HEK293 (cell line): ENCODE results near the gene CBX3.

ENCODE experiments used
- CTCF ChIA-PET: fragments of 350-600 bp; formaldehyde crosslinking; extraction: SDS; loops from one replicate; lab custom pipeline; 2021; ENCODE audit warnings: antibody characterized with exemption; lab: Yijun Ruan, JAX
- POLR2A ChIA-PET: fragments of 300-600 bp; formaldehyde crosslinking; extraction: SDS; loops from one replicate; lab custom pipeline; 2020; ENCODE audit warnings: antibody characterized with exemption, inconsistent platforms; lab: Yijun Ruan, JAX
- H3K27ac ChIP-seq: fragments of 200-500 bp; sonication (Bioruptor generic); 2 replicates; pipeline ENCODE4 v1.5.1; 2014; ENCODE audit warnings: low read depth, low read length, control low read depth, inconsistent platforms; ENCODE audit errors: extremely low read depth
- H3K36me3 ChIP-seq, 2 experiments: fragments of 200-500 bp in 1 of 2; sonication (Bioruptor generic) in 1 of 2; 1 replicate in 1 of 2; 2 replicates in 1 of 2; pipeline ENCODE4 v1.5.1; 2014 to 2017; ENCODE audit warnings: inconsistent platforms in 2 of 2, low read length in 2 of 2; ENCODE audit not compliant: control insufficient read depth in 2 of 2, insufficient read depth in 1 of 2
- H3K4me1 ChIP-seq: fragments of 200-500 bp; sonication (Bioruptor generic); 2 replicates; pipeline ENCODE4 v1.5.1; 2014; ENCODE audit warnings: mild to moderate bottlenecking, low read length, inconsistent platforms; ENCODE audit not compliant: control insufficient read depth, insufficient read depth
- H3K4me3 ChIP-seq: 2 replicates; pipeline ENCODE4 v1.5.1; 2011; ENCODE audit warnings: low read depth, mild to moderate bottlenecking, control low read depth, low read length, moderate library complexity
- H3K9me3 ChIP-seq: fragments of 200-500 bp; sonication (Bioruptor generic); 2 replicates; pipeline ENCODE4 v1.5.1; 2014; ENCODE audit warnings: low read depth, low read length, inconsistent platforms; ENCODE audit not compliant: control insufficient read depth, insufficient read depth
- FEZF1 ChIP-seq: fragments of 450-650 bp; formaldehyde crosslinking; IDR thresholded peaks from 2 replicates; pipeline ENCODE4 v1.5.1; 2016; ENCODE audit warnings: missing biosample characterization, missing genetic modification characterization
- GLI4 ChIP-seq: fragments of 450-650 bp; formaldehyde crosslinking; IDR thresholded peaks from 2 replicates; pipeline ENCODE4 v1.5.1; 2016; ENCODE audit warnings: missing biosample characterization, missing genetic modification characterization
- HOXC10 ChIP-seq: sonication (generic); formaldehyde crosslinking; IDR thresholded peaks from 2 replicates; pipeline ENCODE4 v1.8.1; 2023; ENCODE audit warnings: mild to moderate bottlenecking, missing genetic modification reagents
- KLF16 ChIP-seq: fragments of 450-650 bp; formaldehyde crosslinking; IDR thresholded peaks from 2 replicates; pipeline ENCODE4 v1.5.1; 2017; ENCODE audit warnings: missing biosample characterization, missing genetic modification characterization
- MYNN ChIP-seq: fragments of 450-650 bp; formaldehyde crosslinking; IDR thresholded peaks from 2 replicates; pipeline ENCODE4 v1.5.1; 2016; ENCODE audit warnings: missing biosample characterization, missing genetic modification characterization, borderline replicate concordance
- RBAK ChIP-seq: fragments of 450-650 bp; formaldehyde crosslinking; IDR thresholded peaks from 2 replicates; pipeline ENCODE4 v1.5.1; 2016; ENCODE audit warnings: missing biosample characterization, missing genetic modification characterization
- REPIN1 ChIP-seq: fragments of 450-650 bp; formaldehyde crosslinking; IDR thresholded peaks from 2 replicates; pipeline ENCODE4 v1.5.1; 2017; ENCODE audit warnings: missing biosample characterization, missing genetic modification characterization, low read depth
- ZBTB1 ChIP-seq: fragments of 450-650 bp; formaldehyde crosslinking; IDR thresholded peaks from 2 replicates; pipeline ENCODE4 v1.5.1; 2016; ENCODE audit warnings: missing biosample characterization, missing genetic modification characterization
- ZBTB7A ChIP-seq: fragments of 450-650 bp; formaldehyde crosslinking; IDR thresholded peaks from 2 replicates; pipeline ENCODE4 v1.5.1; 2016; ENCODE audit warnings: low read depth, missing biosample characterization, missing genetic modification characterization
- ZBTB8A ChIP-seq: fragments of 450-650 bp; formaldehyde crosslinking; IDR thresholded peaks from 2 replicates; pipeline ENCODE4 v1.5.1; 2016; ENCODE audit warnings: missing biosample characterization, missing genetic modification characterization
- ZFP37 ChIP-seq: fragments of 450-650 bp; formaldehyde crosslinking; IDR thresholded peaks from 2 replicates; pipeline ENCODE4 v1.5.1; 2016; ENCODE audit warnings: missing biosample characterization, missing genetic modification characterization
- ZNF112 ChIP-seq: fragments of 450-650 bp; formaldehyde crosslinking; IDR thresholded peaks from 2 replicates; pipeline ENCODE4 v1.5.0; 2017; ENCODE audit warnings: missing biosample characterization, missing genetic modification characterization
- ZNF174 ChIP-seq: fragments of 450-650 bp; formaldehyde crosslinking; IDR thresholded peaks from 2 replicates; pipeline ENCODE4 v1.5.0; 2017; ENCODE audit warnings: missing biosample characterization, mild to moderate bottlenecking, missing genetic modification characterization
- ZNF175 ChIP-seq: fragments of 450-650 bp; formaldehyde crosslinking; IDR thresholded peaks from 2 replicates; pipeline ENCODE4 v1.5.1; 2016; ENCODE audit warnings: missing biosample characterization, missing genetic modification characterization
- ZNF214 ChIP-seq: fragments of 450-650 bp; formaldehyde crosslinking; IDR thresholded peaks from 2 replicates; pipeline ENCODE4 v1.5.1; 2017; ENCODE audit warnings: missing biosample characterization, mild to moderate bottlenecking, missing genetic modification characterization, borderline replicate concordance
- ZNF350 ChIP-seq: fragments of 450-650 bp; formaldehyde crosslinking; IDR thresholded peaks from 2 replicates; pipeline ENCODE4 v1.5.0; 2017; ENCODE audit warnings: missing biosample characterization, mild to moderate bottlenecking, missing genetic modification characterization
- ZNF404 ChIP-seq: fragments of 450-650 bp; formaldehyde crosslinking; IDR thresholded peaks from 2 replicates; pipeline ENCODE4 v1.5.1; 2017; ENCODE audit warnings: missing biosample characterization, missing genetic modification characterization
- ZNF416 ChIP-seq: fragments of 450-650 bp; formaldehyde crosslinking; IDR thresholded peaks from 2 replicates; pipeline ENCODE4 v1.5.1; 2016; ENCODE audit warnings: missing biosample characterization, missing genetic modification characterization
- ZNF510 ChIP-seq: fragments of 450-650 bp; formaldehyde crosslinking; IDR thresholded peaks from 2 replicates; pipeline ENCODE4 v1.5.1; 2018; ENCODE audit warnings: mild to moderate bottlenecking, missing genetic modification characterization, missing biosample characterization; ENCODE audit not compliant: insufficient replicate concordance
- ZNF600 ChIP-seq: fragments of 450-650 bp; formaldehyde crosslinking; IDR thresholded peaks from 2 replicates; pipeline ENCODE4 v1.5.1; 2016; ENCODE audit warnings: missing biosample characterization, missing genetic modification characterization
- ZNF660 ChIP-seq: fragments of 450-650 bp; IDR thresholded peaks from 2 replicates; pipeline ENCODE4 v1.5.1; 2018; ENCODE audit warnings: missing biosample characterization, mild to moderate bottlenecking, missing genetic modification characterization
- ZNF785 ChIP-seq: fragments of 450-650 bp; formaldehyde crosslinking; IDR thresholded peaks from 2 replicates; pipeline ENCODE4 v1.5.1; 2016; ENCODE audit warnings: missing biosample characterization, missing genetic modification characterization
- ZSCAN30 ChIP-seq: fragments of 450-650 bp; IDR thresholded peaks from 2 replicates; pipeline ENCODE4 v1.5.1; 2018; ENCODE audit warnings: missing biosample characterization, mild to moderate bottlenecking, missing genetic modification characterization, moderate library complexity
- TF ChIP-seq, protein P1 (sequence below): fragments of 450-650 bp; formaldehyde crosslinking; IDR thresholded peaks from 2 replicates; pipeline ENCODE4 v1.5.1; 2017; ENCODE audit warnings: missing biosample characterization, missing genetic modification characterization
- TF ChIP-seq, protein P2 (sequence below): fragments of 450-650 bp; formaldehyde crosslinking; IDR thresholded peaks from 2 replicates; pipeline ENCODE4 v1.5.1; 2017; ENCODE audit warnings: missing biosample characterization, missing genetic modification characterization
- TF ChIP-seq, protein P3 (sequence below): fragments of 450-650 bp; formaldehyde crosslinking; IDR thresholded peaks from 2 replicates; pipeline ENCODE4 v1.5.1; 2016; ENCODE audit warnings: missing biosample characterization, missing genetic modification characterization
- TF ChIP-seq, protein P4 (sequence below): fragments of 450-650 bp; formaldehyde crosslinking; conservative IDR thresholded peaks from 2 replicates; pipeline ENCODE4 v1.5.1; 2016; ENCODE audit warnings: low read depth, missing biosample characterization, missing genetic modification characterization

The CBX3 gene

DNA sequence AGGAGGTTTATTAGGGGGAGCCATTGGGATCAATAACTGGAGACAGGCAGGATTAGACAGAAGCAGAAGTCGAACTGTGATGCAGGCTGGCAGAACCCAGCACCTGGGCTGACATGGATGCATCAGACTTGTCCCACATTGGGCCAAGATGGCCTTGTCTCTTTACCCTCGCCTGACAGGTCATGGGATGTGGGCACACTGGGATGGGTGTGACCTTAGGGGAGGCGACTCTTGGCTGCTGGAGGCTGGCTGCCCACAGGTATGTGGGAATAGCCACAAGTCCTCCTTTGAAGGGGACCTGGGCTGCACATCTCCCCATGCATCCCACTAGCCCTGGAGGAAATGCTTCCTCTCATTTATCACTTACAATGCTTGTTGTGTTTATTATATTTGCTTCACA lies 32.3 kb upstream of the CBX3 start:
- Histone ChIP-seq H3K4me3 (no peak overlapping the region), H3K27ac (no peak overlapping the region)
- POLR2A ChIA-PET = no interaction called here
- TF ChIP-seq KLF16 = no peak
- TF ChIP-seq ZSCAN30 = no peak
- TF ChIP-seq ZNF112 (tag by site-specific recombination) = no peak
- TF ChIP-seq ZNF350 (tag by site-specific recombination) = no peak
- no peak for TF ChIP-seq ZBTB1
- TF ChIP-seq REPIN1 (tag by site-specific recombination) = no peak
- no peak for TF ChIP-seq RBAK (tag by site-specific recombination)
- TF ChIP-seq ZNF404 = no peak
- TF ChIP-seq ZFP37 (tag by site-specific recombination) = no peak
- TF ChIP-seq ZNF785 (tag by site-specific recombination) = no peak
- no peak for TF ChIP-seq GLI4 (tag by site-specific recombination)
- no peak for TF ChIP-seq FEZF1 (tag by site-specific recombination)
- TF ChIP-seq, all 188 proteins: peak for 0
- Histone ChIP-seq H3K4me1 (peaks cover 7% of the 10 kb centered on the region), H3K9me3 (no peaks in the 10 kb centered on the region), H3K36me3 (peaks cover 0 to 2% of the 10 kb centered on the region in 2 experiments; a peak in 2 of 3 replicates)
- CTCF ChIA-PET = interaction anchor here (1.7 kb wide), 1 partner anchor 78 kb away, joined by 5 read pairs; no protein-coding TSS in a partner anchor

DNA sequence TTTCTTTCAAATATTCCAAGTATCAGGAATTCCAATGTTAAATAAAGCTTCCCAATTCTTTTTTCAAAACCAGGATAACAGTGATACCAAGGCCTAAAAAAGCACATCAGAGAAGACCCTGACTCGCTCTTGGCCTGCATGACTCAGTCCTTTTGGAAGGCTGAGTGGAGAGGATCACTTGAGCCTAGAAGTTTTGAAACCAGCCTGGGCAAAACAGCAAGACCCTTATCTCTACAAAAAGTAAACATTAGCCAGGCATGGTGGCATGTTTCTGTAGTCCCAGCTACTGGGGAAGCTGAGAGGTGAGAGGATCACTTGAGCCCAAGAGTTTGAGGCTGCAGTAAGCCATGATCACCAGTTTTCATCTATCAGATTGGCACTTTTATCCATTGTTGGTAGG lies 30.9 kb upstream of the CBX3 start:
- Histone ChIP-seq H3K9me3 (no peaks in the 10 kb centered on the region), H3K27ac (no peak overlapping the region), H3K36me3 (peaks cover 0 to 2% of the 10 kb centered on the region in 2 experiments; a peak in 2 of 3 replicates), H3K4me3 (no peak overlapping the region), H3K4me1 (peaks cover 7% of the 10 kb centered on the region)
- CTCF ChIA-PET = interaction anchor here (1.7 kb wide), 1 partner anchor 80 kb away, joined by 5 read pairs; no protein-coding TSS in a partner anchor
- POLR2A ChIA-PET = interaction anchor here (1.2 kb wide), 1 partner anchor 19 kb away, joined by 3 read pairs; the partner anchor contains the start of gene NFE2L3
- TF ChIP-seq, protein P1, sequence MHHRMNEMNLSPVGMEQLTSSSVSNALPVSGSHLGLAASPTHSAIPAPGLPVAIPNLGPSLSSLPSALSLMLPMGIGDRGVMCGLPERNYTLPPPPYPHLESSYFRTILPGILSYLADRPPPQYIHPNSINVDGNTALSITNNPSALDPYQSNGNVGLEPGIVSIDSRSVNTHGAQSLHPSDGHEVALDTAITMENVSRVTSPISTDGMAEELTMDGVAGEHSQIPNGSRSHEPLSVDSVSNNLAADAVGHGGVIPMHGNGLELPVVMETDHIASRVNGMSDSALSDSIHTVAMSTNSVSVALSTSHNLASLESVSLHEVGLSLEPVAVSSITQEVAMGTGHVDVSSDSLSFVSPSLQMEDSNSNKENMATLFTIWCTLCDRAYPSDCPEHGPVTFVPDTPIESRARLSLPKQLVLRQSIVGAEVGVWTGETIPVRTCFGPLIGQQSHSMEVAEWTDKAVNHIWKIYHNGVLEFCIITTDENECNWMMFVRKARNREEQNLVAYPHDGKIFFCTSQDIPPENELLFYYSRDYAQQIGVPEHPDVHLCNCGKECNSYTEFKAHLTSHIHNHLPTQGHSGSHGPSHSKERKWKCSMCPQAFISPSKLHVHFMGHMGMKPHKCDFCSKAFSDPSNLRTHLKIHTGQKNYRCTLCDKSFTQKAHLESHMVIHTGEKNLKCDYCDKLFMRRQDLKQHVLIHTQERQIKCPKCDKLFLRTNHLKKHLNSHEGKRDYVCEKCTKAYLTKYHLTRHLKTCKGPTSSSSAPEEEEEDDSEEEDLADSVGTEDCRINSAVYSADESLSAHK (tag by site-specific recombination) = no peak
- no peak for TF ChIP-seq ZBTB8A (tag by site-specific recombination)
- no peak for TF ChIP-seq ZNF174 (tag by site-specific recombination)
- TF ChIP-seq MYNN (tag by site-specific recombination) = no peak
- no peak for TF ChIP-seq ZNF175 (tag by site-specific recombination)
- no peak for TF ChIP-seq HOXC10 (CRISPR knock-in tag)
- TF ChIP-seq, protein P2, sequence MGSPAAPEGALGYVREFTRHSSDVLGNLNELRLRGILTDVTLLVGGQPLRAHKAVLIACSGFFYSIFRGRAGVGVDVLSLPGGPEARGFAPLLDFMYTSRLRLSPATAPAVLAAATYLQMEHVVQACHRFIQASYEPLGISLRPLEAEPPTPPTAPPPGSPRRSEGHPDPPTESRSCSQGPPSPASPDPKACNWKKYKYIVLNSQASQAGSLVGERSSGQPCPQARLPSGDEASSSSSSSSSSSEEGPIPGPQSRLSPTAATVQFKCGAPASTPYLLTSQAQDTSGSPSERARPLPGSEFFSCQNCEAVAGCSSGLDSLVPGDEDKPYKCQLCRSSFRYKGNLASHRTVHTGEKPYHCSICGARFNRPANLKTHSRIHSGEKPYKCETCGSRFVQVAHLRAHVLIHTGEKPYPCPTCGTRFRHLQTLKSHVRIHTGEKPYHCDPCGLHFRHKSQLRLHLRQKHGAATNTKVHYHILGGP = no peak
- TF ChIP-seq ZNF214 (tag by site-specific recombination) = no peak
- no peak for TF ChIP-seq ZNF510 (tag by site-specific recombination)
- TF ChIP-seq ZNF416 (tag by site-specific recombination) = no peak
- TF ChIP-seq, protein P3, sequence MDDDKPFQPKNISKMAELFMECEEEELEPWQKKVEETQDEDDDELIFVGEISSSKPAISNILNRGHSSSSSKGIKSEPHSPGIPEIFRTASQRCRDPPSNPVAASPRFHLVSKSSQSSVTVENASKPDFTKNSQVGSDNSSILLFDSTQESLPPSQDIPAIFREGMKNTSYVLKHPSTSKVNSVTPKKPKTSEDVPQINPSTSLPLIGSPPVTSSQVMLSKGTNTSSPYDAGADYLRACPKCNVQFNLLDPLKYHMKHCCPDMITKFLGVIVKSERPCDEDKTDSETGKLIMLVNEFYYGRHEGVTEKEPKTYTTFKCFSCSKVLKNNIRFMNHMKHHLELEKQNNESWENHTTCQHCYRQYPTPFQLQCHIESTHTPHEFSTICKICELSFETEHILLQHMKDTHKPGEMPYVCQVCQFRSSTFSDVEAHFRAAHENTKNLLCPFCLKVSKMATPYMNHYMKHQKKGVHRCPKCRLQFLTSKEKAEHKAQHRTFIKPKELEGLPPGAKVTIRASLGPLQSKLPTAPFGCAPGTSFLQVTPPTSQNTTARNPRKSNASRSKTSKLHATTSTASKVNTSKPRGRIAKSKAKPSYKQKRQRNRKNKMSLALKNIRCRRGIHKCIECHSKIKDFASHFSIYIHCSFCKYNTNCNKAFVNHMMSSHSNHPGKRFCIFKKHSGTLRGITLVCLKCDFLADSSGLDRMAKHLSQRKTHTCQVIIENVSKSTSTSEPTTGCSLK (tag by site-specific recombination) = no peak
- TF ChIP-seq, protein P4, sequence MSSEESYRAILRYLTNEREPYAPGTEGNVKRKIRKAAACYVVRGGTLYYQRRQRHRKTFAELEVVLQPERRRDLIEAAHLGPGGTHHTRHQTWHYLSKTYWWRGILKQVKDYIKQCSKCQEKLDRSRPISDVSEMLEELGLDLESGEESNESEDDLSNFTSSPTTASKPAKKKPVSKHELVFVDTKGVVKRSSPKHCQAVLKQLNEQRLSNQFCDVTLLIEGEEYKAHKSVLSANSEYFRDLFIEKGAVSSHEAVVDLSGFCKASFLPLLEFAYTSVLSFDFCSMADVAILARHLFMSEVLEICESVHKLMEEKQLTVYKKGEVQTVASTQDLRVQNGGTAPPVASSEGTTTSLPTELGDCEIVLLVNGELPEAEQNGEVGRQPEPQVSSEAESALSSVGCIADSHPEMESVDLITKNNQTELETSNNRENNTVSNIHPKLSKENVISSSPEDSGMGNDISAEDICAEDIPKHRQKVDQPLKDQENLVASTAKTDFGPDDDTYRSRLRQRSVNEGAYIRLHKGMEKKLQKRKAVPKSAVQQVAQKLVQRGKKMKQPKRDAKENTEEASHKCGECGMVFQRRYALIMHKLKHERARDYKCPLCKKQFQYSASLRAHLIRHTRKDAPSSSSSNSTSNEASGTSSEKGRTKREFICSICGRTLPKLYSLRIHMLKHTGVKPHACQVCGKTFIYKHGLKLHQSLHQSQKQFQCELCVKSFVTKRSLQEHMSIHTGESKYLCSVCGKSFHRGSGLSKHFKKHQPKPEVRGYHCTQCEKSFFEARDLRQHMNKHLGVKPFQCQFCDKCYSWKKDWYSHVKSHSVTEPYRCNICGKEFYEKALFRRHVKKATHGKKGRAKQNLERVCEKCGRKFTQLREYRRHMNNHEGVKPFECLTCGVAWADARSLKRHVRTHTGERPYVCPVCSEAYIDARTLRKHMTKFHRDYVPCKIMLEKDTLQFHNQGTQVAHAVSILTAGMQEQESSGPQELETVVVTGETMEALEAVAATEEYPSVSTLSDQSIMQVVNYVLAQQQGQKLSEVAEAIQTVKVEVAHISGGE (tag by site-specific recombination) = no peak
- TF ChIP-seq ZNF660 (tag by site-specific recombination) = no peak
- no peak for TF ChIP-seq ZNF600 (tag by site-specific recombination)
- no peak for TF ChIP-seq ZBTB7A (tag by site-specific recombination)
